ENCODE measurements around the gene KCTD17. TPM values are rescaled to one million over a fixed set of nuclear protein-coding genes. Genes with fewer than 3 reads are reported as not detected.

KCTD17 gene
- total RNA-seq, 1 donor from 2014 or later = 11.0 TPM

- Histone ChIP-seq H3K4me3 (ENCODE audit: low read length in 3 of 3) (no peak overlapping the region), H3K9ac (ENCODE audit: low read depth in 1 of 3, low read length in 3 of 3) (no peak overlapping the region), H3K27ac (ENCODE audit: low read depth, low read length) (no peak overlapping the region), H3K9me3 (ENCODE audit: control insufficient read depth in 3 of 3, low read length in 3 of 3) (no peaks in the 10 kb centered on the region), H3K36me3 (ENCODE audit: control insufficient read depth in 3 of 3, insufficient read depth in 3 of 3, low read length in 3 of 3) (no peaks in the 10 kb centered on the region), H3K27me3 (ENCODE audit: control insufficient read depth in 3 of 3, insufficient read depth in 3 of 3, low read length in 3 of 3) (peaks cover 46 to 57% (median 52%) of the 10 kb centered on the region in 3 donors), H3K4me1 (ENCODE audit: control insufficient read depth in 3 of 3, insufficient read depth in 3 of 3, low read length in 3 of 3) (peaks cover 0 to 4% (median 2%) of the 10 kb centered on the region in 3 donors)
Measured at GRCh38 chr22:37097346-37097745, 45.8 kb downstream of the KCTD17 start.

GRCh38 chr22:37098976-37099591 lies 47.5 kb downstream of the KCTD17 start:
- H3K27me3 ChIP-seq (ENCODE audit: control insufficient read depth in 3 of 3, insufficient read depth in 3 of 3, low read length in 3 of 3) = peaks cover 58 to 67% (median 61%) of the 10 kb centered on the region in 3 donors
- H3K4me1 ChIP-seq (ENCODE audit: control insufficient read depth in 3 of 3, insufficient read depth in 3 of 3, low read length in 3 of 3) = peaks cover 0 to 4% (median 2%) of the 10 kb centered on the region in 3 donors
- no peak overlapping the region for H3K27ac ChIP-seq (ENCODE audit: low read depth, low read length)
- no peak overlapping the region for H3K4me3 ChIP-seq (ENCODE audit: low read length in 3 of 3)
- no peaks in the 10 kb centered on the region for H3K36me3 ChIP-seq (ENCODE audit: control insufficient read depth in 3 of 3, insufficient read depth in 3 of 3, low read length in 3 of 3)
- no peak overlapping the region for H3K9ac ChIP-seq (ENCODE audit: low read depth in 1 of 3, low read length in 3 of 3)
- no peaks in the 10 kb centered on the region for H3K9me3 ChIP-seq (ENCODE audit: control insufficient read depth in 3 of 3, low read length in 3 of 3)

GRCh38 chr22:37100589-37101127 lies 49.1 kb downstream of the KCTD17 start:
- no peaks in the 10 kb centered on the region for H3K9me3 ChIP-seq (ENCODE audit: control insufficient read depth in 3 of 3, low read length in 3 of 3)

GRCh38 chr22:37101311-37102066 lies 49.9 kb downstream of the KCTD17 start:
- peaks cover 39 to 58% (median 54%) of the 10 kb centered on the region in 3 donors for H3K27me3 ChIP-seq (ENCODE audit: control insufficient read depth in 3 of 3, insufficient read depth in 3 of 3, low read length in 3 of 3)
- no peak overlapping the region for H3K9ac ChIP-seq (ENCODE audit: low read depth in 1 of 3, low read length in 3 of 3)

More at GRCh38 chr22:37100589-37101127, 49.1 kb downstream of the KCTD17 start:
- Histone ChIP-seq H3K27me3 (ENCODE audit: control insufficient read depth in 3 of 3, insufficient read depth in 3 of 3, low read length in 3 of 3) (peaks cover 47 to 62% (median 60%) of the 10 kb centered on the region in 3 donors), H3K4me3 (ENCODE audit: low read length in 3 of 3) (no peak overlapping the region), H3K27ac (ENCODE audit: low read depth, low read length) (no peak overlapping the region), H3K4me1 (ENCODE audit: control insufficient read depth in 3 of 3, insufficient read depth in 3 of 3, low read length in 3 of 3) (peaks cover 0 to 4% (median 2%) of the 10 kb centered on the region in 3 donors), H3K36me3 (ENCODE audit: control insufficient read depth in 3 of 3, insufficient read depth in 3 of 3, low read length in 3 of 3) (no peaks in the 10 kb centered on the region), H3K9ac (ENCODE audit: low read depth in 1 of 3, low read length in 3 of 3) (no peak overlapping the region)

GRCh38 chr22:37103151-37103550 lies 51.6 kb downstream of the KCTD17 start:
- H3K9ac ChIP-seq (ENCODE audit: low read depth in 1 of 3, low read length in 3 of 3) = no peak overlapping the region
- H3K4me1 ChIP-seq (ENCODE audit: control insufficient read depth in 3 of 3, insufficient read depth in 3 of 3, low read length in 3 of 3) = peaks cover 0 to 4% (median 2%) of the 10 kb centered on the region in 3 donors
- peaks cover 28 to 47% (median 40%) of the 10 kb centered on the region in 3 donors for H3K27me3 ChIP-seq (ENCODE audit: control insufficient read depth in 3 of 3, insufficient read depth in 3 of 3, low read length in 3 of 3)
- H3K4me3 ChIP-seq (ENCODE audit: low read length in 3 of 3) = no peak overlapping the region
- no peak overlapping the region for H3K27ac ChIP-seq (ENCODE audit: low read depth, low read length)
- H3K9me3 ChIP-seq (ENCODE audit: control insufficient read depth in 3 of 3, low read length in 3 of 3) = no peaks in the 10 kb centered on the region
- no peaks in the 10 kb centered on the region for H3K36me3 ChIP-seq (ENCODE audit: control insufficient read depth in 3 of 3, insufficient read depth in 3 of 3, low read length in 3 of 3)

More at GRCh38 chr22:37101311-37102066, 49.9 kb downstream of the KCTD17 start:
- Histone ChIP-seq H3K4me1 (ENCODE audit: control insufficient read depth in 3 of 3, insufficient read depth in 3 of 3, low read length in 3 of 3) (peaks cover 0 to 4% (median 2%) of the 10 kb centered on the region in 3 donors), H3K36me3 (ENCODE audit: control insufficient read depth in 3 of 3, insufficient read depth in 3 of 3, low read length in 3 of 3) (no peaks in the 10 kb centered on the region), H3K9me3 (ENCODE audit: control insufficient read depth in 3 of 3, low read length in 3 of 3) (no peaks in the 10 kb centered on the region), H3K27ac (ENCODE audit: low read depth, low read length) (no peak overlapping the region), H3K4me3 (ENCODE audit: low read length in 3 of 3) (no peak overlapping the region)

GRCh38 chr22:37103656-37104452 lies 52.3 kb downstream of the KCTD17 start:
- no peak overlapping the region for H3K4me3 ChIP-seq (ENCODE audit: low read length in 3 of 3)
- no peaks in the 10 kb centered on the region for H3K36me3 ChIP-seq (ENCODE audit: control insufficient read depth in 3 of 3, insufficient read depth in 3 of 3, low read length in 3 of 3)
- H3K9me3 ChIP-seq (ENCODE audit: control insufficient read depth in 3 of 3, low read length in 3 of 3) = no peaks in the 10 kb centered on the region
- peaks cover 0 to 3% (median 2%) of the 10 kb centered on the region in 3 donors for H3K4me1 ChIP-seq (ENCODE audit: control insufficient read depth in 3 of 3, insufficient read depth in 3 of 3, low read length in 3 of 3)
- peaks cover 21 to 40% (median 40%) of the 10 kb centered on the region in 3 donors for H3K27me3 ChIP-seq (ENCODE audit: control insufficient read depth in 3 of 3, insufficient read depth in 3 of 3, low read length in 3 of 3)
- H3K27ac ChIP-seq (ENCODE audit: low read depth, low read length) = no peak overlapping the region
- H3K9ac ChIP-seq (ENCODE audit: low read depth in 1 of 3, low read length in 3 of 3) = no peak overlapping the region

- H3K27me3 ChIP-seq (ENCODE audit: control insufficient read depth in 3 of 3, insufficient read depth in 3 of 3, low read length in 3 of 3) = peaks cover 16 to 37% (median 35%) of the 10 kb centered on the region in 3 donors
- H3K36me3 ChIP-seq (ENCODE audit: control insufficient read depth in 3 of 3, insufficient read depth in 3 of 3, low read length in 3 of 3) = no peaks in the 10 kb centered on the region
- H3K4me1 ChIP-seq (ENCODE audit: control insufficient read depth in 3 of 3, insufficient read depth in 3 of 3, low read length in 3 of 3) = no peaks in the 10 kb centered on the region
- H3K4me3 ChIP-seq (ENCODE audit: low read length in 3 of 3) = no peak overlapping the region
- H3K9ac ChIP-seq (ENCODE audit: low read depth in 1 of 3, low read length in 3 of 3) = no peak overlapping the region
- no peak overlapping the region for H3K27ac ChIP-seq (ENCODE audit: low read depth, low read length)
- no peaks in the 10 kb centered on the region for H3K9me3 ChIP-seq (ENCODE audit: control insufficient read depth in 3 of 3, low read length in 3 of 3)
Measured at GRCh38 chr22:37105154-37105553, 53.6 kb downstream of the KCTD17 start.

- no peaks in the 10 kb centered on the region for H3K36me3 ChIP-seq (ENCODE audit: control insufficient read depth in 3 of 3, insufficient read depth in 3 of 3, low read length in 3 of 3)
- H3K27ac ChIP-seq (ENCODE audit: low read depth, low read length) = no peak overlapping the region
- peaks cover 18 to 41% (median 35%) of the 10 kb centered on the region in 3 donors for H3K27me3 ChIP-seq (ENCODE audit: control insufficient read depth in 3 of 3, insufficient read depth in 3 of 3, low read length in 3 of 3)
- H3K4me3 ChIP-seq (ENCODE audit: low read length in 3 of 3) = no peak overlapping the region
- H3K9ac ChIP-seq (ENCODE audit: low read depth in 1 of 3, low read length in 3 of 3) = no peak overlapping the region
- H3K4me1 ChIP-seq (ENCODE audit: control insufficient read depth in 3 of 3, insufficient read depth in 3 of 3, low read length in 3 of 3) = no peaks in the 10 kb centered on the region
- H3K9me3 ChIP-seq (ENCODE audit: control insufficient read depth in 3 of 3, low read length in 3 of 3) = no peaks in the 10 kb centered on the region
Measured at GRCh38 chr22:37105990-37106389, 54.4 kb downstream of the KCTD17 start.

GRCh38 chr22:37107816-37108621 lies 56.5 kb downstream of the KCTD17 start:
- Histone ChIP-seq H3K4me1 (ENCODE audit: control insufficient read depth in 3 of 3, insufficient read depth in 3 of 3, low read length in 3 of 3) (no peaks in the 10 kb centered on the region), H3K27me3 (ENCODE audit: control insufficient read depth in 3 of 3, insufficient read depth in 3 of 3, low read length in 3 of 3) (peaks cover 26 to 53% (median 44%) of the 10 kb centered on the region in 3 donors), H3K4me3 (ENCODE audit: low read length in 3 of 3) (no peak overlapping the region), H3K9me3 (ENCODE audit: control insufficient read depth in 3 of 3, low read length in 3 of 3) (no peaks in the 10 kb centered on the region), H3K27ac (ENCODE audit: low read depth, low read length) (no peak overlapping the region), H3K9ac (ENCODE audit: low read depth in 1 of 3, low read length in 3 of 3) (no peak overlapping the region), H3K36me3 (ENCODE audit: control insufficient read depth in 3 of 3, insufficient read depth in 3 of 3, low read length in 3 of 3) (no peaks in the 10 kb centered on the region)
